ENCODE measurements around the gene CORO1C. TPM values are rescaled to one million over a fixed set of nuclear protein-coding genes. Genes with fewer than 3 reads are reported as not detected.

CORO1C gene
- total RNA-seq, 1 experiment from 2014 or later, result 208 TPM

- CTCF ChIA-PET, result no interaction called here
- TF ChIP-seq EZH2 (IDR thresholded peaks at IDR 0.05; ENCODE audit: borderline replicate concordance, low read depth, low read length, poor library complexity, severe bottlenecking) (no peak), CTCF (conservative IDR thresholded peaks at IDR 0.05; ENCODE audit: low read depth, low read length) (no peak)
- Histone ChIP-seq H3K9me3 (ENCODE audit: low read depth, low read length, poor library complexity, severe bottlenecking) (no peaks in the 10 kb centered on the region), H3K27me3 (replicated peaks; ENCODE audit: insufficient read depth, low read depth, low read length, poor library complexity) (no peaks in the 10 kb centered on the region), H3K27ac (ENCODE audit: low read depth, low read length, poor library complexity, severe bottlenecking) (no peak overlapping the region), H3K36me3 (ENCODE audit: insufficient read depth, low read length, poor library complexity, severe bottlenecking) (peaks cover 17% of the 10 kb centered on the region), H3K4me1 (ENCODE audit: insufficient read depth, low read length, poor library complexity, severe bottlenecking) (no peaks in the 10 kb centered on the region), H3K4me3 (ENCODE audit: low read depth, low read length, poor library complexity, severe bottlenecking) (no peak overlapping the region)
- intact Hi-C loops (cut with micrococcal nuclease; ENCODE audit: unreplicated experiment), result no loop called here
- POLR2A ChIA-PET (ENCODE audit: low non-redundant PET), result no interaction called here
- no TSS peak for BruUV-seq (replicated peaks)
- DNase-seq (ENCODE audit: low spot score), result no peak
Measured at GRCh38 chr12:108641446-108642268, 89.7 kb downstream of the CORO1C start.

GRCh38 chr12:108640802-108641445 lies 90.4 kb downstream of the CORO1C start:
- TF ChIP-seq EZH2 (IDR thresholded peaks at IDR 0.05; ENCODE audit: borderline replicate concordance, low read depth, low read length, poor library complexity, severe bottlenecking), result no peak
- no peak for TF ChIP-seq CTCF (conservative IDR thresholded peaks at IDR 0.05; ENCODE audit: low read depth, low read length)
- H3K9me3 ChIP-seq (ENCODE audit: low read depth, low read length, poor library complexity, severe bottlenecking), result no peaks in the 10 kb centered on the region
- no TSS peak for BruUV-seq (replicated peaks)
- H3K27ac ChIP-seq (ENCODE audit: low read depth, low read length, poor library complexity, severe bottlenecking), result no peak overlapping the region
- H3K4me3 ChIP-seq (ENCODE audit: low read depth, low read length, poor library complexity, severe bottlenecking), result no peak overlapping the region
- CTCF ChIA-PET, result no interaction called here
- no peaks in the 10 kb centered on the region for H3K27me3 ChIP-seq (replicated peaks; ENCODE audit: insufficient read depth, low read depth, low read length, poor library complexity)
- H3K4me1 ChIP-seq (ENCODE audit: insufficient read depth, low read length, poor library complexity, severe bottlenecking), result no peaks in the 10 kb centered on the region
- H3K36me3 ChIP-seq (ENCODE audit: insufficient read depth, low read length, poor library complexity, severe bottlenecking), result peaks cover 10% of the 10 kb centered on the region
- no peak for DNase-seq (ENCODE audit: low spot score)
- intact Hi-C loops (cut with micrococcal nuclease; ENCODE audit: unreplicated experiment), result no loop called here
- POLR2A ChIA-PET (ENCODE audit: low non-redundant PET), result no interaction called here

GRCh38 chr12:108638997-108639822 lies 92.1 kb downstream of the CORO1C start:
- no TSS peak for BruUV-seq (replicated peaks)
- no peaks in the 10 kb centered on the region for H3K36me3 ChIP-seq (ENCODE audit: insufficient read depth, low read length, poor library complexity, severe bottlenecking)
- CTCF ChIA-PET, result interaction anchor here (0.8 kb wide), 1 partner anchor 21 kb away, joined by 3 read pairs; no protein-coding TSS in a partner anchor
- H3K27ac ChIP-seq (ENCODE audit: low read depth, low read length, poor library complexity, severe bottlenecking), result no peak overlapping the region
- no peaks in the 10 kb centered on the region for H3K4me1 ChIP-seq (ENCODE audit: insufficient read depth, low read length, poor library complexity, severe bottlenecking)
- no peak for TF ChIP-seq CTCF (conservative IDR thresholded peaks at IDR 0.05; ENCODE audit: low read depth, low read length)
- no peak for TF ChIP-seq EZH2 (IDR thresholded peaks at IDR 0.05; ENCODE audit: borderline replicate concordance, low read depth, low read length, poor library complexity, severe bottlenecking)
- no peak for DNase-seq (ENCODE audit: low spot score)
- intact Hi-C loops (cut with micrococcal nuclease; ENCODE audit: unreplicated experiment), result no loop called here
- no peaks in the 10 kb centered on the region for H3K27me3 ChIP-seq (replicated peaks; ENCODE audit: insufficient read depth, low read depth, low read length, poor library complexity)
- POLR2A ChIA-PET (ENCODE audit: low non-redundant PET), result no interaction called here
- no peaks in the 10 kb centered on the region for H3K9me3 ChIP-seq (ENCODE audit: low read depth, low read length, poor library complexity, severe bottlenecking)
- no peak overlapping the region for H3K4me3 ChIP-seq (ENCODE audit: low read depth, low read length, poor library complexity, severe bottlenecking)
